IMR-90 (cell line): ENCODE results near the gene GALNT17. TPM values are rescaled to one million over a fixed set of nuclear protein-coding genes. Genes with fewer than 3 reads are reported as not detected.

Source experiments
- ATAC-seq: fragments of 200-7000 bp; cut with Tn5 transposase; 2 replicates; pipeline ENCODE4 v1.9.1; 2020; ENCODE audit warnings: low read depth, mild to moderate bottlenecking, moderate library complexity
- BruUV-seq: library from RNA; stranded (reverse); fragments of 400-500 nt; replicated peaks from 2 replicates; lab custom pipeline; 2021; lab: Mats Ljungman, UMichigan
- CTCF ChIA-PET: fragments of 300-600 bp; formaldehyde crosslinking; extraction: SDS; loops from one replicate; lab custom pipeline; 2021; ENCODE audit warnings: antibody characterized with exemption; lab: Yijun Ruan, JAX
- POLR2A ChIA-PET: fragments of 300-600 bp; sonication (Branson Sonifier 250); formaldehyde crosslinking; loops from one replicate; lab custom pipeline; 2022; ENCODE audit warnings: antibody characterized with exemption; ENCODE audit not compliant: unreplicated experiment; lab: Charles Lee
- DNase-seq: peaks from one replicate; pipeline ENCODE4 v3.0.0; 2013
- H2AFZ ChIP-seq: replicated peaks from 2 replicates; pipeline ENCODE3; 2013; ENCODE audit warnings: low read length, mild to moderate bottlenecking; ENCODE audit not compliant: poor library complexity
- H2AK5ac ChIP-seq: 2 replicates; pipeline ENCODE4 v1.6.1; 2013; ENCODE audit warnings: low read depth, low read length, inconsistent platforms
- H2AK9ac ChIP-seq: replicated peaks from 2 replicates; pipeline ENCODE3; 2013; ENCODE audit warnings: mild to moderate bottlenecking, low read depth, low read length, moderate library complexity; ENCODE audit not compliant: poor library complexity
- H2BK120ac ChIP-seq: 2 replicates; pipeline ENCODE4 v1.6.1; 2013; ENCODE audit warnings: low read depth, low read length, inconsistent platforms
- H2BK15ac ChIP-seq: 3 replicates; pipeline ENCODE4 v1.6.1; 2013; ENCODE audit warnings: low read depth, low read length, inconsistent platforms
- H2BK20ac ChIP-seq: 2 replicates; pipeline ENCODE4 v1.6.1; 2013; ENCODE audit warnings: low read depth, mild to moderate bottlenecking, inconsistent platforms, low read length, moderate library complexity
- H2BK5ac ChIP-seq: 2 replicates; pipeline ENCODE4 v1.6.1; 2013; ENCODE audit warnings: mild to moderate bottlenecking, low read depth, low read length, inconsistent platforms; ENCODE audit not compliant: poor library complexity, severe bottlenecking
- H3K14ac ChIP-seq: replicated peaks from 2 replicates; pipeline ENCODE4 v1.6.1; 2013; ENCODE audit warnings: low read depth, low read length, inconsistent platforms
- H3K18ac ChIP-seq: 2 replicates; pipeline ENCODE4 v1.6.1; 2013; ENCODE audit warnings: low read depth, low read length, control low read depth
- H3K23ac ChIP-seq: 2 replicates; pipeline ENCODE4 v1.6.1; 2013; ENCODE audit warnings: low read depth, low read length, inconsistent platforms
- H3K27ac ChIP-seq: 2 replicates; pipeline ENCODE4 v1.5.1; 2013; ENCODE audit warnings: mild to moderate bottlenecking, control low read depth, low read length; ENCODE audit not compliant: insufficient read depth
- H3K27me3 ChIP-seq: 2 replicates; pipeline ENCODE4 v1.6.1; 2013; ENCODE audit warnings: low read length; ENCODE audit not compliant: control insufficient read depth, insufficient read depth
- H3K36me3 ChIP-seq: 2 replicates; pipeline ENCODE4 v1.6.1; 2013; ENCODE audit warnings: low read length, mixed read lengths; ENCODE audit not compliant: control insufficient read depth, insufficient read depth
- H3K4ac ChIP-seq: 2 replicates; pipeline ENCODE4 v1.6.1; 2013; ENCODE audit warnings: low read depth, low read length, inconsistent platforms
- H3K4me1 ChIP-seq: 2 replicates; pipeline ENCODE4 v1.6.1; 2013; ENCODE audit warnings: low read length, mixed read lengths; ENCODE audit not compliant: control insufficient read depth, insufficient read depth
- H3K4me2 ChIP-seq: 2 replicates; pipeline ENCODE4 v1.6.1; 2013; ENCODE audit warnings: low read depth, mild to moderate bottlenecking, control low read depth, low read length, moderate library complexity
- H3K4me3 ChIP-seq: 2 replicates; pipeline ENCODE4 v1.5.1; 2013; ENCODE audit warnings: low read depth, mild to moderate bottlenecking, control low read depth, low read length, moderate library complexity; ENCODE audit not compliant: insufficient read depth
- H3K56ac ChIP-seq: 2 replicates; pipeline ENCODE4 v1.6.1; 2013; ENCODE audit warnings: low read length, inconsistent platforms; ENCODE audit not compliant: insufficient read depth; ENCODE audit errors: extremely low read depth
- H3K79me1 ChIP-seq, 2 experiments: 2 replicates each; pipeline ENCODE4 v1.6.1; 2013; ENCODE audit warnings: low read length in 2 of 2, inconsistent platforms in 1 of 2, low read depth in 1 of 2
- H3K9ac ChIP-seq: 2 replicates; pipeline ENCODE4 v1.6.1; 2013; ENCODE audit warnings: low read depth, low read length, control low read depth
- H3K9me1 ChIP-seq: 2 replicates; pipeline ENCODE4 v1.6.1; 2013; ENCODE audit warnings: low read length, inconsistent platforms; ENCODE audit not compliant: insufficient read depth
- H3K9me3 ChIP-seq: 2 replicates; pipeline ENCODE4 v1.6.1; 2013; ENCODE audit warnings: low read length; ENCODE audit not compliant: control insufficient read depth, insufficient read depth
- H4K20me1 ChIP-seq: 2 replicates; pipeline ENCODE4 v1.6.1; 2013; ENCODE audit warnings: low read length, inconsistent platforms; ENCODE audit not compliant: insufficient read depth
- H4K5ac ChIP-seq: 2 replicates; pipeline ENCODE4 v1.6.1; 2013; ENCODE audit warnings: mild to moderate bottlenecking, low read depth, low read length, control low read depth
- H4K8ac ChIP-seq, 2 experiments: 2 replicates each; pipeline ENCODE4 v1.6.1; 2013; ENCODE audit warnings: low read depth in 2 of 2, low read length in 2 of 2, control low read depth in 1 of 2, inconsistent platforms in 1 of 2
- H4K91ac ChIP-seq: 2 replicates; pipeline ENCODE4 v1.6.1; 2013; ENCODE audit warnings: low read depth, low read length, inconsistent platforms; ENCODE audit not compliant: insufficient read depth
- BHLHE40 ChIP-seq: fragments of 150-350 bp; IDR thresholded peaks from 2 replicates; pipeline ENCODE4 v1.6.1; 2016; ENCODE audit warnings: mild to moderate bottlenecking, low read depth, low read length
- CEBPB ChIP-seq: IDR thresholded peaks from 2 replicates; pipeline ENCODE4 v1.6.1; 2012; ENCODE audit warnings: low read depth, low read length, improper control_type of control experiment
- CHD1 ChIP-seq: IDR thresholded peaks from 2 replicates; pipeline ENCODE4 v1.6.1; 2012; ENCODE audit warnings: low read depth, low read length, improper control_type of control experiment
- MAZ ChIP-seq: IDR thresholded peaks from 2 replicates; pipeline ENCODE4 v1.6.1; 2012; ENCODE audit warnings: low read depth, mild to moderate bottlenecking, low read length, improper control_type of control experiment, moderate library complexity, borderline replicate concordance
- POLR2A ChIP-seq: IDR thresholded peaks from 2 replicates; pipeline ENCODE4 v1.6.1; 2012; ENCODE audit warnings: mild to moderate bottlenecking, low read depth, low read length
- RAD21 ChIP-seq: IDR thresholded peaks from 2 replicates; pipeline ENCODE4 v1.6.1; 2012; ENCODE audit warnings: low read length, improper control_type of control experiment
- RFX5 ChIP-seq: IDR thresholded peaks from 2 replicates; pipeline ENCODE4 v1.8.0; 2012; ENCODE audit warnings: low read depth, mild to moderate bottlenecking, low read length, moderate library complexity
- WGBS, 2 experiments: methylation state at CpG; one replicate each; pipeline versions ENCODE4 v1.1.5 to v1.1.7; 2013; ENCODE audit warnings: missing lambda C conversion rate in 2 of 2; ENCODE audit not compliant: insufficient read length in 1 of 2; ENCODE audit errors: extremely low coverage in 2 of 2; 5-methylcytosine and 5-hydroxymethylcytosine counted together
- dilution Hi-C: fragments of 300-500 bp; cut with HindIII; formaldehyde crosslinking; loops from one replicate; pipeline ENCODE4 v1.14.3; 2018; ENCODE audit warnings: low sequenced_read_pairs; ENCODE audit not compliant: unreplicated experiment
- in situ Hi-C: fragments of 300-500 bp; cut with MboI; formaldehyde crosslinking; loops from 3 replicates; pipeline ENCODE4 v1.14.3; 2019; ENCODE audit warnings: low sequenced_read_pairs, inconsistent platforms, mixed read lengths
- intact Hi-C: fragments of 100-400 bp; cut with micrococcal nuclease; formaldehyde crosslinking; loops from 2 replicates; pipeline ENCODE4 v1.10.0; 2022
- polyA plus RNA-seq, 3 experiments: library from polyadenylated mRNA; depleted of rRNA; stranded (reverse); fragments of >200 nt; gene quantifications; 2 replicates each; pipeline ENCODE4 v1.2.3, GENCODE V29; 2012; ENCODE audit warnings: low replicate concordance in 1 of 3
- total RNA-seq: library from RNA; depleted of rRNA; stranded (reverse); fragments of >200 nt; gene quantifications from 2 replicates; pipeline ENCODE4 v1.2.3, GENCODE V29; 2012
- TF ChIP-seq, protein P1 (sequence below): fragments of 150-350 bp; IDR thresholded peaks from 2 replicates; pipeline ENCODE4 v1.6.1; 2017; ENCODE audit warnings: mild to moderate bottlenecking, antibody characterized with exemption, low read length, low read depth

The GALNT17 gene
- total and polyA plus RNA-seq, 2 of the 4 experiments (the other 2 are of a cell fraction): not detected

- no TSS peak for BruUV-seq
- no peaks in the 10 kb centered on the region for H3K4me1 ChIP-seq
- H3K9me3 ChIP-seq: peaks cover 22% of the 10 kb centered on the region; the same call in 1 of the 2 replicates
- DNase-seq (no peak), ATAC-seq (no peak)
- dilution Hi-C loops (no loop called here), in situ Hi-C loops (no loop called here), intact Hi-C loops (no loop called here)
- H3K27ac ChIP-seq: no peak overlapping the region
- H3K27me3 ChIP-seq: no peaks in the 10 kb centered on the region
- H3K36me3 ChIP-seq: no peaks in the 10 kb centered on the region
- H4K8ac ChIP-seq: no peak overlapping the region
- H3K9ac ChIP-seq: no peak overlapping the region
- no peaks in the 10 kb centered on the region for H3K79me1 ChIP-seq
- no peak overlapping the region for H2AK5ac ChIP-seq
- H3K4me3 ChIP-seq: no peak overlapping the region
- H2AK9ac ChIP-seq: no peak overlapping the region
- no peak overlapping the region for H2BK5ac ChIP-seq
- TF ChIP-seq CHD1 (no peak), MAZ (no peak), CEBPB (no peak), POLR2A (no peak), RAD21 (no peak), BHLHE40 (no peak), RFX5 (no peak)
- TF ChIP-seq, protein P1, sequence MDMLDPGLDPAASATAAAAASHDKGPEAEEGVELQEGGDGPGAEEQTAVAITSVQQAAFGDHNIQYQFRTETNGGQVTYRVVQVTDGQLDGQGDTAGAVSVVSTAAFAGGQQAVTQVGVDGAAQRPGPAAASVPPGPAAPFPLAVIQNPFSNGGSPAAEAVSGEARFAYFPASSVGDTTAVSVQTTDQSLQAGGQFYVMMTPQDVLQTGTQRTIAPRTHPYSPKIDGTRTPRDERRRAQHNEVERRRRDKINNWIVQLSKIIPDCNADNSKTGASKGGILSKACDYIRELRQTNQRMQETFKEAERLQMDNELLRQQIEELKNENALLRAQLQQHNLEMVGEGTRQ: no peak
- H3K23ac ChIP-seq: no peak overlapping the region
- no peak overlapping the region for H3K18ac ChIP-seq
- H3K4me2 ChIP-seq: no peak overlapping the region
- H3K56ac ChIP-seq: no peak overlapping the region
- ChIA-PET CTCF (no interaction called here), POLR2A (no interaction called here)
- H3K4ac ChIP-seq: no peak overlapping the region
- H2BK20ac ChIP-seq: no peak overlapping the region
- H2AFZ ChIP-seq: no peak overlapping the region
- H4K5ac ChIP-seq: no peak overlapping the region
- H4K91ac ChIP-seq: no peak overlapping the region
- no peak overlapping the region for H2BK120ac ChIP-seq
- H3K14ac ChIP-seq: no peak overlapping the region
- no peaks in the 10 kb centered on the region for H4K20me1 ChIP-seq
- 80% methylated on average over 1 of the region's 16 CpGs; no CpG with 5 or more reads in 1 of the 2 experiments for WGBS, 2 experiments
- no peaks in the 10 kb centered on the region for H3K9me1 ChIP-seq
- H2BK15ac ChIP-seq: no peak overlapping the region
Observed at GRCh38 chr7:71236230-71237105, 104.5 kb downstream of the GALNT17 start.
